Motor neuron (in vitro differentiated cells): ENCODE data around the gene POLR2F. TPM values are rescaled to one million over a fixed set of nuclear protein-coding genes. Genes with fewer than 3 reads are reported as not detected.

Source experiments
- ATAC-seq, 8 experiments: fragments of 200-7000 bp; cut with Tn5 transposase; replicated peaks in 6 of 8; 2 replicates each; pipeline ENCODE4 v1.8.0; 2021; ENCODE audit warnings: mild to moderate bottlenecking in 8 of 8, moderate library complexity in 8 of 8
- H3K27ac ChIP-seq, 2 donors: fragments of 250-450 bp; sonication (Bioruptor Pico); 2 replicates each; pipeline ENCODE4 v1.9.0; 2021; ENCODE audit warnings: antibody characterized with exemption in 2 of 2, mild to moderate bottlenecking in 2 of 2, moderate library complexity in 1 of 2
- H3K4me1 ChIP-seq, 2 donors: fragments of 250-450 bp; sonication (Bioruptor Pico); replicated peaks in 1 of 2; 2 replicates each; pipeline ENCODE4 v1.6.1; 2021; ENCODE audit warnings: antibody characterized with exemption in 2 of 2, mild to moderate bottlenecking in 2 of 2, moderate library complexity in 1 of 2
- H3K4me3 ChIP-seq, 5 donors: fragments of 250-450 bp; sonication (Bioruptor Pico); 2 replicates each; pipeline ENCODE4 v1.9.0; 2021; ENCODE audit warnings: antibody characterized with exemption in 5 of 5, mild to moderate bottlenecking in 5 of 5, moderate library complexity in 4 of 5
- WGBS, 10 experiments: fragments of 450-650 bp; shearing (Covaris generic); methylation state at CpG; one replicate each; pipeline ENCODE4 v1.0.0; 2022; 5-methylcytosine and 5-hydroxymethylcytosine counted together
- in situ Hi-C, 9 experiments: fragments of 400-800 bp; cut with MboI; loops; one replicate each; pipeline ENCODE4 v1.15.0; 2021; ENCODE audit warnings: low sequenced_read_pairs in 9 of 9, low pct_unique_long_range_greater_than_20kb in 2 of 9; ENCODE audit not compliant: unreplicated experiment in 9 of 9
- total RNA-seq, 8 experiments: library from RNA; unstranded; fragments of 300-600 nt; gene quantifications; 2 replicates each; pipeline versions ENCODE4 v1.2.3 to v1.2.4, GENCODE V29; 2022

The POLR2F gene
- total RNA-seq, 8 experiments from 2014 or later: 69.1 to 147 (median 106) TPM

DNA sequence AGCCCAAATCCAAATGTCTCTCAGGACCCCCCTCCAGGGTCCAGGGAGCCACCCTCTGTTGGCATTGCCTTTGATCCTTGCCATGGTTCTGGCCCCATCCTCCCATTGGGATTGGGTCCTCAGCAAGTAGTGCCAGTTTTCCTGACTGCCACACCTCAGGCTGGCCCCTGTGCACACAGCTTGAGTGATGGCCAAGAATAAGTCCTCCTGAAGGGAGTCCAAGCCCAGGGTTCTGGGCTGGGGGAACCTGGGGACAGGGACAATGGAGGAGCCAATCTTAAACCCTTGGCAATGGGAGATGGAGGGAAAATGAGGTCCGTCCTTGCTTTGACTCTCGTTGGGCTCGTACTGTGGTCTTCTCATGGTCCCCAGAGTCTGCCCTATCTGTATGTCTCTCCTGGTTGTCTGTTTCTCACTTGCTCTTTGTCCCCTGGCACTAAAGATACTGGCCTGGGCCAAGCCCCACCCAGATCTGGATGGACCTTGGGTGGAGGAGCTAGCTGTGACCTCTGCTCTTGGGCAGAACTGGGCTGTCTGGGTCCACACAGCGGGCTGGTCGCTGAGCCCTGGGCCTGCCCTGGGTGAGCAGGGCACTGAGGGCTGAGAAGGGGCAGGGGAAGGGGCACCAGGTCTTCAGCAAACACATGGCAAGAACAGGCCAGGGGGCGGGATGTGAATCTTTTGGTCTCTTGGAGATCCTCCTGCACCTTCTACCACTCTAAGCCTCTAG lies 27.9 kb downstream of the POLR2F start:
- in situ Hi-C loops: no loop called here
- 90 to 100% (median 96%) methylated on average over 2 to 5 of the region's 6 CpGs; no CpG with 5 or more reads in 6 of the 10 experiments for WGBS, 10 experiments
- Histone ChIP-seq H3K27ac (no peak overlapping the region), H3K4me1 (no peaks in the 10 kb centered on the region), H3K4me3 (no peak overlapping the region)
- ATAC-seq: no peak

DNA sequence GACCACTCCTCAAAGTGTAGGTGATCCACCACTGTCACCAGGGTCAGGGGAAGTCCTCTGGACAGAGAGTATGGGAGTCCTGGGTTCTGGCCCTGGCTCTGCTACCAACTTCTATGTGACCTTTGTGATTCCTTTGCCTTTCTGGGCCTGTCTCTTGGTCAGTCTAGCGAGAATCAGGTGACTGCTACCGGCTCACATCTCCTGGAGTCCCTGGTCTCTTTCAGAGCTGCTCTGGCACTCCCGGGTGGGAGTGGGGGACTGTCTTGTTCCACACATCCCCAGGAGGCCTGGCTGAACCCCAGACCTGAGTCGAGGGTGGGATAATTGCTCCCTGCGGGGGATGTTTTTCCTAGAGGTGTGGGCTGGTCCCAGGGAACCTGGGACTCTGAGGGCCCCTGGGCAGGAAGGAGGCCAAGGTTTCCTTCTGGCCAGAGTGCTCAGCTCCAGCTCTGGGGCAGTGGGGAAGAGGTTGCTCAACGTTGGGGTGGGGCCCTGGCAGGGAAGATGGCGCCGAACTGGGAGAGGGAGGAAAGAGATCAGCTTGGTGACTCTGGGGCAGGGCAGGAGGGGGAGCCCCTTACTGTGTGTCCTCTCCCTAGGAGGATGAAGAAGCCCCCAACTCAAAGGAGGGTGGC lies 28.8 kb downstream of the POLR2F start:
- ATAC-seq: peak in 1 of 8 experiments; percentile 29
- WGBS, 10 experiments: 92 to 93% methylated on average over 2 of the region's 8 CpGs; no CpG with 5 or more reads in 8 of the 10 experiments
- Histone ChIP-seq H3K27ac (no peak overlapping the region), H3K4me1 (no peaks in the 10 kb centered on the region), H3K4me3 (no peak overlapping the region)
- in situ Hi-C loops: no loop called here

DNA sequence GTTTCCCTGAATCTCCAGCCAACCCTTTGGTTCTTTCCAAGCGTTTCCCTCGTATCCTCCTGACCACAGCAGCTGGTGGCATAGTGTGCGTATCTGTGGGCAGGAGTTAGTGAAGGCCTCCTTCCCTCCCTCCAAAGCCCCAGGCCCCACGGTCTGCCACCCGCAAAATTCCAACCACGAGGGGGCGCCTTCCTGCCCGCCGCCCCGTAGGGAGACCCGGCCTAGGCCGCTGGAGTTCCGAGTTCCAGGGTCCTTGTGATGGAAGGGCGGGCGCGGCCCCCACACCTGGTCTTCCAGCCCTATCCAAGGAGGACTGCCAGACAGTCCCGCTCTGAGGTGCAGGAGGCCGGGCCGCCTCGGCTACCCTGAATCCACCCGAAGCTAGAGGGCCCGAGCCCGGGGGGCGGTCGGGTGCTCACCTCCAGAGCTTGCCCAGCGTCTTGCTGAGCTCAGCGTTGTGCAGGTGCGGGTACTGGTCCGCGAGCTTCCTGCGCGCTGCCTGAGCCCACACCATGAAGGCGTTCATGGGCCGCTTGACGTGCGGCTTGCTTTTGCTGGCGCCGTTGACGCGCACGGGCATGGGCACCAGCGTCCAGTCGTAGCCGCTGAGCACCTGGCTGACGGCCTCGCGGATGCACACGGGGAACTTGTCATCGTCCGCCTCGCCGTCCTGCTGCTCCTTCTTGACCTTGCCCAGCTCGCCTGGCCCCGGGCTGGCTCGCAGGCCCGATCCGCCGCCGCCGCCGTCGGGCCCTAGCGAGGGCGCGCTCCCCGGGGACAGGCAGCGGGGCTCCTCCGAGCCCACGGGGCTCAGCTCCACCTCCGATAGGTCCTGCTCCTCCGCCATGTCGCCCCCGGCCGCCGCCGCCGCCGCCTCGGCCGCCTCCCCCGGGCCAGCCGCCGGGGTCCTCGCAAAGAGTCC lies 29.7 kb downstream of the POLR2F start:
- no peak overlapping the region for H3K4me3 ChIP-seq
- no peak for ATAC-seq
- no peaks in the 10 kb centered on the region for H3K4me1 ChIP-seq
- H3K27ac ChIP-seq: no peak overlapping the region
- 46 to 100% (median 60%) methylated on average over 2 to 20 of the region's 84 CpGs; no CpG with 5 or more reads in 3 of the 10 experiments for WGBS, 10 experiments
- in situ Hi-C loops: no loop called here

DNA sequence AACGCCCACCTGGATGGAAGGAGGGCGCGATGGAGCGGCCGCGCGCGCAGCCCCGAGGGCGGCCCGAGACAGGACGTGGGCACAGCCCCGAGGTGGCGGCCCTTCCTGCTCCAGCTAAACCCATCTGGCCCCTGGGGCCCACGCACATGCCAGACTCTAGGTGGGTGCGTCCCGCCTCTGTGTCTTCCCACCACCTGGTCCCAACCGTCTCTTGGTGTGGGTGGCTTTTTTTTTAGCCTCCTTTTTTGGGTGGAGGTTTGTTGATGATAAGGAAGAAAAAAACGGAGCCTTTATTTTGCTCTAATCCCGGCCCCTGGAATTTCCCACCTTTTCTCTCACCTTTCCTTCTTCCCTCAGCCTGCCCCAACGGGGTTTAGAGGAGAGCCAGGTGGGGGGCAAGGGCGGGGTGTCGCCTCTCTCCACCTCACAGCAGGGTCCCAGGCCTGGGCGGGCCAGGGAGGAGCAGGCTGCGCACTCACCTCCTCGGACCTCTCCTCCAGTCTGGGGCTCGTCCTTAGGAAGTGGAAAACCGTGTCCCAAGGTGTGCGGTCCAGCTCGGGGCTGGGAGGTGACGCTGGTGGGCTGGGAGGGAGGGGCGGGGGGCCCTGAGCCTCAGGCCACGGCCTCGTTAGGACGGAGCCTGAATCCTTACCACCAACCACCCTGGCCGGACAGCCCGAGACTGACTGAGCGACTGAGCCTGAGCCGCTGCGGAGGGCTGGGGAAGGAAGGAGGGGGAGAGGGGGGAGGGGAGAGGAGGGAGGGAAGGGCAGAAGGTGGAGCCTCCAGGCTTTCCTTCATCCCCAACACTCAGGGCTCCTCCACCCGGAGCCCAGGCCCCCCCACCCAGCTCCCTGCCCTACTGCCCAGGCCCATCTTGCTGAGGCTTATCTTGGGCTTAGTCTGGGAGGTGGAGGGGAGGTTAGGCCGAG lies 30.6 kb downstream of the POLR2F start, which contains the start of gene SOX10:
SOX10 (minus strand) TSS at position 696 of the 932 bp plus-strand sequence. CDS start 771 bp downstream, outside the sequence.
- Histone ChIP-seq H3K27ac (no peak within 1 kb of the TSS), H3K4me3 (no peak within 1 kb of the TSS), H3K4me1 (no peaks in the 10 kb centered on the region)
- 5 to 40% (median 20%) methylated on average over 1 to 6 of the region's 42 CpGs; no CpG with 5 or more reads in 5 of the 10 experiments for WGBS, 10 experiments
- in situ Hi-C loops: no loop called here
- ATAC-seq: peak in 3 of 8 experiments; percentile 16 to 25 (median 23)

DNA sequence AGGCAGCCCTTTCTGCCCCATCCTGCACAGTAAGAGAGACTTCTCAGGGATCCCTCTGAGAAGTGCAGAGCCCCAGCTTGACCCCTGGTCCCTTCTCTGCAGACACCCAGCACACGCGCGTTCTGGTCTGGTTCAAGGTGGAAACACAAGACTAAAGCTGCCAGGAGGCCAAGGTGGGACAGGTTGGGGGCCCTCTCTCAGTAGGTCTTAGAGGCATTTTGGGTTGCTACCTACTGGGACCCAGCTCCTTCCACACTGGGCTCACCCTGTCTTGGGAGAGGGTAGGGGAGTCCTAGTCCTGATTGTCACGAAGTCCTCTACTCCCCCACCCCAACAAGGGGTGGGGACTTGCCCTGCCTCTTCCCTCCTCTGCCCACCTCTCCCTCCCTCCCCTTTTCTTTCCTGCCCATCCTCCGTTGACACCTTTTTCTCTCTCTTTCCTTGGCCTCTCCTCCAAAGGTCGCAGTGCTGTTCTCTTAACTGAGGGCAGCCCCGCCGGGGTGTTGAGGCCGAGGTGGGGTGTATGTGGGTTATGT lies 31.6 kb downstream of the POLR2F start:
- Histone ChIP-seq H3K4me3 (no peak overlapping the region), H3K4me1 (no peaks in the 10 kb centered on the region), H3K27ac (no peak overlapping the region)
- WGBS, 10 experiments: 80 to 87% methylated on average over 1 to 3 of the region's 9 CpGs; no CpG with 5 or more reads in 8 of the 10 experiments
- in situ Hi-C loops: no loop called here
- no peak for ATAC-seq

DNA sequence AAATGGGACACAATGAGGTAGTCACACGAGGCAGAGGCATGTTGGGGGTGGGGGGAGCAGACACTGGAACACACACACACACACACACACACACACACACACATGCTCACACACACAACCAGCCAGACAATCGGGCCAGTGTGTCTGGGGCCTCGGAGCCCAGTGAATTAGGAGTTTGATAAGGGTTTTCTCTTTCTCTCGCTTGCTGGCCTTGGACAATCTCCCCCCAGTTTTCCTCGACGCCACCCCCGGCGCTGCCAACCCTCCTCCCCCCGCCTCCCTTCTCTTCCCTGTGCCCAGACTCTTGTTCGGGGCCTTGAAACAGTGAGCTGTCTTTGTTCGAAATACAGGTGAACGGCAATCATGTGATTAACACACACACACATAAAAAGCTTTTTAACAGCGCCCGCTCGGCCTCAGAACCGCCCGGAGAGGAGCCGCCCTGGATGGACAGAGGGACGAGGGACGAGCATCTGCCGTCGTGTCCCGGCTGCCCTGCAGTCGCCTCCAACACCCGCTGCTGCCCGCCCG lies 32.3 kb downstream of the POLR2F start:
- H3K4me1 ChIP-seq: no peaks in the 10 kb centered on the region
- in situ Hi-C loops: no loop called here
- peak in 2 of 8 experiments; percentile 5 to 18 for ATAC-seq

DNA sequence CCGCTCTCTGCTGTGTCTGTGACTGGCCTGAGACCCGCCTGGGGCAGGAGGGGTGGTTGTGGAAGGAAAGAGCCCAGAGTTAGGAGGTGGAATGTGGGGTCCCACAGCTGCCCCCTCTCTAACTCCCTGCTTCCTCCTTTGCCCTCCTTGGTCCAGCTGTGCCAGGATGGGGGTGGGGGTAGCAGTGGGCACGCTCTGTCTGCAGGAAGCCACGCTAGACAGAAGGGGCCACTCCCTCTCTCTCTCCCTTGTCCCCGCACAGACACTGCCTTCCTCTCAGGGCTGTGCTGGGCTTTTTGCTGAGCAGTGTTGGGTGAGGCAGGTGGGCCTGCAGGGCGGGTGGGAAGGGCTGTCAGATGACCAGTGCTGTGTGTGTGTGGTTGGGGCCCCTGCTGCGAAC lies 32.9 kb downstream of the POLR2F start:
- H3K4me3 ChIP-seq: no peak overlapping the region
- peak in 2 of 8 experiments; percentile 11 to 20 for ATAC-seq
- no peaks in the 10 kb centered on the region for H3K4me1 ChIP-seq
- H3K27ac ChIP-seq: no peak overlapping the region
- in situ Hi-C loops: no loop called here
- WGBS, 10 experiments: 60% methylated on average over 1 of the region's 7 CpGs; no CpG with 5 or more reads in 9 of the 10 experiments

More for the DNA sequence above, 32.3 kb downstream of the POLR2F start:
- Histone ChIP-seq H3K4me3 (no peak overlapping the region), H3K27ac (no peak overlapping the region)
- WGBS, 10 experiments: 100% methylated on average over 2 of the region's 27 CpGs; no CpG with 5 or more reads in 9 of the 10 experiments

DNA sequence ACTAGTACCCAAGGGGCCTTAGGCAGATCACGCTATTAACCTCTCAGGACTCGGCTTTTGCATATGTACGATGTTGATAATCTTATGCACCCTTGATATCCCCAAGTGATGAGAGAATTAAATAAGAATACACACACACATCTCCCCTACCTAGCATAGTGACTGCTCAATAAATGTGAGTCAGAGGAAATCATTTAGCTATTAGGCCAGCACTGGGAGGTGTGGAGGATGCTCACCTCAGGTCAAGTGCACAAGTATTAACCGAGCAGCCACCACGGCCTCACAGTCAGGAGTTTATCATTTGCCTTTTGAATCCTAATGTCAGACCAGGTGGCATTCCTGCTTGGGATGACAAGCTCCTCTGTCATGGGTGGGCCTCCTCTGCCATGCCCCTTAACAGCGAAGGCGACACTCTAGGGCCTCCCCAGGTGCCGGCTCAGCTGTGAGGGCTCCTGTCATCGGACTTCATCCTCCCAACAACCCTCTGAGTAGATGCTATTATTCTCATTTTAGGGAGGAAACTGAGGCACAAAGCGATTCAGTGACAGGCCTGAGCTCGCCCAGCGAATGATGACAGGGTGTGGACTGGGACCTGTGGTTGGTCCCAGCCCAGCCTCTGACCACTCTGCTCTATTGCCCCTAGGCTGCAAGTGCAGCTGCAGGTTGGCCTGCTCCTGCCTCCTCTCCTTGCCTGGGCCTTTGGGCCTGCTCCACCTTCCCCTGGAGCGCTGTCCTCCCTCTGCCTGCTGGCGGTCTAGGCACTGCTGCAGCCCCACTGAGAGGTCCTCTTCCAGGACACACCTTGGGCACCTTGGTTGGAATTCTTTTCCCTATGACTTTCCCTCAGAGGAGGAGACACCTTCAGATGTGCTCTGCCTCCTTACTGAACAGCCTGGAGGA lies 35.9 kb downstream of the POLR2F start:
- H3K27ac ChIP-seq: no peak overlapping the region
- H3K4me3 ChIP-seq: no peak overlapping the region
- H3K4me1 ChIP-seq: no peaks in the 10 kb centered on the region
- ATAC-seq: peak in 2 of 8 experiments; percentile 9 to 48
- 60 to 94% (median 79%) methylated on average over 1 to 8 of the region's 14 CpGs; no CpG with 5 or more reads in 4 of the 10 experiments for WGBS, 10 experiments
- in situ Hi-C loops: no loop called here

DNA sequence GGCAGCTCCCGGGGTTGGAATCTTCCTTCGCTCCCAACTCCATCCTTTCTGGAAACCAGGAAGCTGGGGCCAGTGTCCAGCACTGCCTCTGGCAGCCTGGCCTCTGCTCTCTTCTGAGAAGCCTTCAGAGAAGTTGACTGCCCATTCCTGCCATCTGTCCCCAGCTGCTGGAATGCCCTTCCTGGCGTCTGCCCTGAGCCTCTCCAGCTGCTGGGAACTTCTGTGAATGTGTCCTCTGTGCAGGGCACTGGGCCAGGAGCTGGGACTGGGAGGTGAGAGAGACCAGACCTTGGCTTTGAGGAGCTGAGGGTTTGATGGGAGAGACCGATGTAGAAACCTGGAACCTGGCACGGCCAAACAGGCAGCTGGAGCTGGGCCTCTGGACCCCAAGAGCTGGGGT lies 36.8 kb downstream of the POLR2F start:
- in situ Hi-C loops: no loop called here
- Histone ChIP-seq H3K4me3 (no peak overlapping the region), H3K27ac (no peak overlapping the region), H3K4me1 (no peaks in the 10 kb centered on the region)
- ATAC-seq: no peak
- 40 to 100% (median 83%) methylated on average over 1 to 2 of the region's 5 CpGs; no CpG with 5 or more reads in 3 of the 10 experiments for WGBS, 10 experiments

DNA sequence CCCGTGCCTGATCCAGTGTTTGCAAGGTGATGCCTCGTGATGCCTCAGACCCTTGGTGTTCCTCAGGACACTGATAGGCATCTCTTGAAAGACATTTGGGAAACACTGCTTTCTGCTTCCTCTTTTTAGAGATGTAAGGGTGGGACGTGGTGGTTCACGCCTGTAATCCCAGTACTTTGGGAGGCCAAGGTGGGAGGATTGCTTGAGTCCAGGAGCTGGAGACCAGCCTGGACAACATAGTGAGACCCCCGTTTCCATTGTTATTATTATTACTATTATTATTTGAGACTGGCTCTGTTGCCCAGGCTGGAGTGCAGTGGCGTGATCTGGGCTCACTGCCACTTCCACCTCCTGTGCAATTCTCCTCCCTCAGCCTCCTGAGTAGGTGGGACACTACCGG lies 37.4 kb downstream of the POLR2F start:
- in situ Hi-C loops: no loop called here
- ATAC-seq: no peak
- Histone ChIP-seq H3K4me1 (no peaks in the 10 kb centered on the region), H3K4me3 (no peak overlapping the region), H3K27ac (no peak overlapping the region)
- WGBS, 10 experiments: 73 to 100% (median 92%) methylated on average over 1 to 5 of the region's 7 CpGs; no CpG with 5 or more reads in 4 of the 10 experiments
